Esophagus muscularis mucosa (tissue), 4 donors: ENCODE data around the gene CNGA1. TPM values are rescaled to one million over a fixed set of nuclear protein-coding genes. Genes with fewer than 3 reads are reported as not detected.
A peak's percentile ranks its signal among the peaks of the same experiment; 100 is the strongest.

Experiments used
- DNase-seq: peaks from one replicate; pipeline ENCODE4 v3.0.0-alpha.2; 2017; ENCODE audit errors: extremely low spot score
- H3K27ac ChIP-seq, 4 donors: fragments of 200-600 bp; sonication (generic); replicated peaks in 1 of 4; 1 replicate in 3 of 4; 2 replicates in 1 of 4; pipeline ENCODE4 v1.5.1; 2016 to 2019; ENCODE audit warnings: mild to moderate bottlenecking in 1 of 4
- H3K27me3 ChIP-seq, 4 donors: fragments of 200-600 bp; sonication (generic); one replicate each; pipeline versions ENCODE4 v1.5.1 to v1.6.0; 2016 to 2019
- H3K36me3 ChIP-seq, 4 donors: fragments of 200-600 bp; sonication (generic); one replicate each; pipeline ENCODE4 v1.5.1; 2016 to 2019
- H3K4me1 ChIP-seq, 4 donors: fragments of 200-600 bp; sonication (generic); one replicate each; pipeline ENCODE4 v1.5.1; 2016 to 2019
- H3K4me3 ChIP-seq, 4 donors: fragments of 200-600 bp; sonication (generic); 1 replicate in 2 of 4; 2 replicates in 2 of 4; pipeline ENCODE4 v1.5.1; 2016 to 2019; ENCODE audit warnings: mild to moderate bottlenecking in 4 of 4, moderate library complexity in 1 of 4
- H3K9me3 ChIP-seq, 4 donors: fragments of 200-600 bp; sonication (generic); 1 replicate in 3 of 4; 2 replicates in 1 of 4; pipeline ENCODE4 v1.5.1; 2016 to 2019
- CTCF ChIP-seq, 3 experiments: fragments of 200-600 bp in 2 of 3; fragments of 450-650 bp in 1 of 3; sonication (generic) in 2 of 3; IDR thresholded peaks; one replicate each; pipeline ENCODE4 v1.5.1; 2017 to 2019; ENCODE audit warnings: antibody characterized with exemption in 3 of 3, mild to moderate bottlenecking in 2 of 3, moderate library complexity in 1 of 3
- EP300 ChIP-seq: sonication (generic); formaldehyde crosslinking; IDR thresholded peaks from one replicate; pipeline ENCODE4 v1.6.1; 2017; ENCODE audit warnings: antibody characterized with exemption
- POLR2A ChIP-seq: fragments of 450-650 bp; IDR thresholded peaks from one replicate; pipeline ENCODE4 v1.6.1; 2017; ENCODE audit warnings: antibody characterized with exemption, moderate library complexity, mild to moderate bottlenecking, low read depth
- POLR2AphosphoS5 ChIP-seq, 2 donors: sonication (generic); formaldehyde crosslinking; IDR thresholded peaks; one replicate each; pipeline ENCODE4 v1.6.1; 2017; ENCODE audit warnings: antibody characterized with exemption in 2 of 2
- WGBS: methylation state at CpG from one replicate; pipeline ENCODE4 v1.1.5; 2018; 5-methylcytosine and 5-hydroxymethylcytosine counted together
- intact Hi-C: fragments of 100-400 bp; cut with DNase I; formaldehyde crosslinking; loops from one replicate; pipeline ENCODE4 v1.15.1; 2023
- total RNA-seq, 4 donors: library from RNA; depleted of rRNA; stranded (reverse); fragments of >200 nt; gene quantifications; one replicate each; pipeline versions ENCODE4 v1.1.0 to v1.2.1, GENCODE V29; 2016

Gene CNGA1
- total RNA-seq: 1 to 10 TPM in 1 of 4 donors, under 1 TPM in 1, not detected in 2; 0.33 to 4.0 TPM

DNA sequence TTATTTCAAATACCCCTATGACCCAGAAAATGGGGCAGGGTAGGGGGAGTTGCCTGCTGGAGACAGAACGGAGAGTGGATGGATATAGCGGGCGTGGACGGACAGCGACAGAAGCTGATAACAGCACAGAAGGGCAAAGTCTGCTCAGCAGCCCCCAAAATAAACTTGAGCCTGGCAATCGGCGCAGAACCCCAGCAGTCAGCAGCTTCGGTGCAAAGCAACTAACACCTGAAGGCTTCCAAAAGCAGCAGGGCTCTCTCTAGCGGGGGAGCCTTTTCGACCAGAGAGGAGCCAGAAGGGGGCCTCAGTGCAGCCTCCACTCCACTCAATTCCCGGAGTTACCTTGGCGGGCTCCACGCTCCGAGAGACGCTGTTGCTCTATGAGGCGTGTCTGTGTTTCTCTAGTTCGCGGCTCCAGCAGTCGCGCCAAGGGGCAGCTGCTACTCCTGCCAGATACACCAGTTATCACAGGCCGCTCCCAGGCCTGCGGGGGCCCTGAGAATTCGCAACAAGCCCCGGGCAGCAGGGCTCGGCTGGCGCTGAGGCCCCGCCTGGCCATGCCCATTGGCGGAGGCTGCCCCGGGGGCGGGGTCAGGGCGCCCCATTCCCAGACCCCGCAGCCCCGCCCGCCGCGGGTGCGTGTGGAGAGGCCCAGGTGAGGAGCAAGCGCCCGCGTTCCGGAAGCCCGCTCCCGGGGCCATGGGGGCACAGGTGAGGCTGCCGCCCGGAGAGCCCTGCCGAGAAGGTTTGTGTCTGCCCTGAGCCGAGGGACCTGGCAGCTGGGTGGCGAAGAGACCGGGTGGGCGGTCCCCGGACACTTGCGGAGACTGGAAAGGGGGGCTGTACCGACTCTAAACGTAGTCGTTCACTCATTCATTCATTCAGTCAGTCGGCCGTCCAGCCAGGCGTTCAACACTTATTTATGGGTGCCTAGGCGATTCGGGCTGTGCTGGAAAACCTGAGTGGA is at the start of gene CNGA1, which contains the start of gene NIPAL1:
CNGA1 (minus strand) TSS at position 541 of the 967 bp plus-strand sequence. CDS start 63,992 bp downstream, outside the sequence.
NIPAL1 (plus strand) TSS at position 632 of the 967 bp plus-strand sequence; CDS start at position 700, 68 bp downstream.
- intact Hi-C loops: loop anchor here (5.0 kb wide), 1 partner anchor 66 kb away; no protein-coding TSS in a partner anchor
- Histone ChIP-seq H3K27me3 (peaks cover 0 to 36% (median 6%) of the 10 kb centered on the region in 4 donors), H3K4me3 (peak within 1 kb of the TSS; percentile 58 to 71 (median 64)), H3K36me3 (no peaks in the 10 kb centered on the region), H3K4me1 (peaks cover 6 to 19% (median 18%) of the 10 kb centered on the region in 4 donors), H3K27ac (no peak within 1 kb of the TSS), H3K9me3 (no peaks in the 10 kb centered on the region)
- DNase-seq: no peak
- WGBS: 12% methylated on average over 28 of the region's 60 CpGs
- TF ChIP-seq EP300: no peak
- no peak for TF ChIP-seq POLR2AphosphoS5 (IDR thresholded peaks at IDR 0.05)
- TF ChIP-seq CTCF (IDR thresholded peaks at IDR 0.05): peak in 1 of 3 experiments; percentile 12
- TF ChIP-seq POLR2A: no peak

DNA sequence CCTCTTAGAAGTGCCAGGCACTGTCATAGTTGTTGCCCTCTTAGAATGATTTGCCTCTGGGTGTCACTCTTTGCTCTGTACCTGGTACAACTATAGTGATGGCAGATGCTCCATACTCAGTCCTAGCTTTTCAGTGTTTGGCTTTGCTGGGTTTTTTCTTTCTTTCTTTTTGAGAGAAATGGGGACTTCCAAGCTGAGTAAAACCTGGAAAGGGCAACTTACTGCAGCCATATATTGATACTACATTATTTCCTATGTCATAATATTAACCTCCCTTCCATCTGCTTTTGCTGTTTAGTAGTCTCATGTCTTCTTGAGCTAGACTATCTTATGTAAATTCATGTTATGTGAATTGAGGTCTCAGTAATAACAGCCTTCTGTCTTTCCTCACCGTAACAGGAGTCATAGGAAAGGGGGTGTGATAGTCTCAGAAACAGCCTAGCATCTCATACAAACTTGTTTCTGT is 49.1 kb upstream of the CNGA1 start:
- H3K27ac ChIP-seq: no peak overlapping the region
- DNase-seq: no peak

GRCh38 chr4:48064349-48064748 is 47.9 kb upstream of the CNGA1 start:
- H3K4me3 ChIP-seq: no peak overlapping the region
- intact Hi-C loops: no loop called here
- WGBS: 88% methylated on average over 3 of the region's 3 CpGs
- no peaks in the 10 kb centered on the region for H3K36me3 ChIP-seq
- DNase-seq: no peak
- no peak for TF ChIP-seq POLR2A
- no peak for TF ChIP-seq POLR2AphosphoS5 (IDR thresholded peaks at IDR 0.05)
- no peak for TF ChIP-seq CTCF (IDR thresholded peaks at IDR 0.05)
- no peak for TF ChIP-seq EP300
- H3K27me3 ChIP-seq: no peaks in the 10 kb centered on the region
- no peak overlapping the region for H3K27ac ChIP-seq
- no peaks in the 10 kb centered on the region for H3K9me3 ChIP-seq
- H3K4me1 ChIP-seq: no peaks in the 10 kb centered on the region

More for the DNA sequence above, 49.1 kb upstream of the CNGA1 start:
- Histone ChIP-seq H3K36me3 (no peaks in the 10 kb centered on the region), H3K9me3 (no peaks in the 10 kb centered on the region), H3K27me3 (no peaks in the 10 kb centered on the region), H3K4me1 (no peaks in the 10 kb centered on the region), H3K4me3 (no peak overlapping the region)
- WGBS: 100% methylated on average over 1 of the region's 1 CpG
- no peak for TF ChIP-seq POLR2AphosphoS5 (IDR thresholded peaks at IDR 0.05)
- no peak for TF ChIP-seq POLR2A
- TF ChIP-seq EP300: no peak
- TF ChIP-seq CTCF (IDR thresholded peaks at IDR 0.05): no peak
- intact Hi-C loops: no loop called here

DNA sequence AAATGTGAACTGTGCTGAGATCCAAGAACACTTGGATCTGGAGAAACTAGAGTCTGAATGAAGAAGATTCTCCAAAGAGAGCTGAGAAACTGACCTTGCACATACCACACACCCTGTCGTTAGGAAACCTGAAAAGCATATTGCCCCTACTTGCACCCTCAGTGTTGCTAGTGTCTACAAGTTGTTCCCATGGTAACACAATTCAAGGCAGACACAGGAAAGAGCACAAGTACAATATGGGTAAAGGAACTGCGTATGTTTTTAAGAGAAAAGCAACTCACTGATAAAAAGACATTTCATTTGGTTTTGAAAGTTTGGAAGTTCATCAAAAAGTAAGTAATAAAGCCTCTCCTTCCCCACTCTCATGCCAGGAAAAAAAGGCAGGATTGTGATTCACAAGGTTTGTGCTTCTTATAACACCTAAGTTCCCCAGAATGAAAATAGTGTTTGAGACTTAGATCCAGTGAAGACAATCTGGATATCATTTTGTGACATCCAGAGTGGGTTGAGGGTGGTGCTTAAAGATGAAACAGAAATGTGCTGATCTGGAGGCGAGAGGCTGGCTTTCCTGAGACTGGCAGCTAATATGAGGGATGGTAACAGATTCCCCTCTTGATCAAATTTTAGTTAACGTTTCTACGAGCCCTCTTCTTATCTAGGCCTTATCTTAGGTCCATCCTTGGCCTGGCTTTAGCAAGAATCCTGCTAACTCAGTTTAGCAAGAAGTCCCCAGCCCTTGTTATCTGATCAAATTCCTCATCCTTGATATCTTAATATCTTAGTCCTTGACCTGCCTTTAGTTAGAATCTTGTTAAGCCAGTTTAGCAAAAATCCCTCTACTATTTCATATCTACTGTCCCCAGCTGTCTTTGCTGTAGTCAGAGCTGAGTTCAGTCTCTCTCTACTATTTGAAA is 42.4 kb upstream of the CNGA1 start:
- no peak for DNase-seq
- no peaks in the 10 kb centered on the region for H3K36me3 ChIP-seq
- H3K27me3 ChIP-seq: no peaks in the 10 kb centered on the region
- H3K27ac ChIP-seq: no peak overlapping the region
- no peaks in the 10 kb centered on the region for H3K4me1 ChIP-seq
- WGBS: 69% methylated on average over 5 of the region's 5 CpGs
- H3K9me3 ChIP-seq: no peaks in the 10 kb centered on the region
- TF ChIP-seq POLR2A (no peak), CTCF (IDR thresholded peaks at IDR 0.05) (no peak), POLR2AphosphoS5 (IDR thresholded peaks at IDR 0.05) (no peak), EP300 (no peak)
- intact Hi-C loops: no loop called here
- no peak overlapping the region for H3K4me3 ChIP-seq
